Testis (tissue), 3 donors: ENCODE results near the gene VWA1. TPM values are rescaled to one million over a fixed set of nuclear protein-coding genes. Genes with fewer than 3 reads are reported as not detected.
"Not testable (repeated sequence)": the region's sequence is repeated elsewhere in the genome, so short reads cannot be mapped to it uniquely, and the experiment has no call there.

Experiments
- DNase-seq: peaks from one replicate; pipeline ENCODE4 v3.0.0-alpha.2; 2019
- H3K27ac ChIP-seq, 2 donors: fragments of 200-600 bp; sonication (generic); one replicate each; pipeline ENCODE4 v1.5.1; 2019
- H3K27me3 ChIP-seq: fragments of 200-600 bp; sonication (generic); one replicate; pipeline ENCODE4 v1.5.1; 2019
- H3K36me3 ChIP-seq: fragments of 200-600 bp; sonication (generic); one replicate; pipeline ENCODE4 v1.5.1; 2017; ENCODE audit warnings: low read depth; ENCODE audit errors: missing control alignments
- H3K4me1 ChIP-seq: fragments of 200-600 bp; sonication (generic); one replicate; pipeline ENCODE4 v1.5.1; 2019
- H3K4me3 ChIP-seq, 2 donors: fragments of 200-600 bp; sonication (generic); one replicate each; pipeline ENCODE4 v1.5.1; 2017 to 2019
- H3K9me3 ChIP-seq: fragments of 200-600 bp; sonication (generic); one replicate; pipeline ENCODE4 v1.5.1; 2017
- CTCF ChIP-seq, 3 experiments: fragments of 450-650 bp in 2 of 3; fragments of 200-600 bp in 1 of 3; sonication (generic) in 1 of 3; IDR thresholded peaks; one replicate each; pipeline ENCODE4 v1.5.1; 2016 to 2019; ENCODE audit warnings: antibody characterized with exemption in 3 of 3, mild to moderate bottlenecking in 2 of 3, moderate library complexity in 1 of 3
- POLR2A ChIP-seq: fragments of 450-650 bp; IDR thresholded peaks from one replicate; pipeline ENCODE4 v1.6.1; 2017; ENCODE audit warnings: antibody characterized with exemption, mild to moderate bottlenecking, moderate library complexity
- WGBS, 2 donors: methylation state at CpG; one replicate each; pipeline ENCODE4 v1.1.5; 2018; 5-methylcytosine and 5-hydroxymethylcytosine counted together
- intact Hi-C: fragments of 100-400 bp; cut with DNase I; formaldehyde crosslinking; loops from one replicate; pipeline ENCODE4 v1.15.1; 2023; ENCODE audit warnings: low total_unique reads
- polyA plus RNA-seq: library from polyadenylated mRNA; stranded (reverse); fragments of 350-450 nt; fragmentation: Illumina TruSeq; extraction: RNeasy Lipid Tissue Mini Kit (QIAGEN cat#74804); gene quantifications from one replicate; pipeline ENCODE4 v1.2.3, GENCODE V29; 2014; ENCODE audit warnings: low read depth, low replicate concordance; ENCODE audit not compliant: insufficient read depth
- total RNA-seq, 2 donors: library from RNA; depleted of rRNA; stranded (reverse); fragments of >200 nt; gene quantifications; one replicate each; pipeline ENCODE4 v1.2.3, GENCODE V29; 2016

VWA1 gene
- total and polyA plus RNA-seq, 3 donors from 2014 or later: 46.6 to 90.6 (median 64.0) TPM

GRCh38 chr1:1399872-1400575, 35.5 kb upstream of the VWA1 start:
- Histone ChIP-seq H3K36me3 (no peaks in the 10 kb centered on the region), H3K27ac (peak overlapping the region; percentile 4 to 86), H3K4me1 (peaks cover 18% of the 10 kb centered on the region), H3K27me3 (no peaks in the 10 kb centered on the region), H3K9me3 (no peaks in the 10 kb centered on the region), H3K4me3 (peak overlapping the region; percentile 93 to 100)
- 5 to 8% methylated on average over 17 to 34 of the region's 34 CpGs for WGBS, 2 donors
- TF ChIP-seq CTCF (IDR thresholded peaks at IDR 0.05): no peak
- TF ChIP-seq POLR2A: no peak
- intact Hi-C loops: no loop called here
- no peak for DNase-seq

GRCh38 chr1:1400576-1401456, 34.7 kb upstream of the VWA1 start:
- TF ChIP-seq POLR2A: no peak
- TF ChIP-seq CTCF (IDR thresholded peaks at IDR 0.05): no peak
- WGBS, 2 donors: 59 to 67% methylated on average over 21 to 22 of the region's 22 CpGs
- Histone ChIP-seq H3K9me3 (no peaks in the 10 kb centered on the region), H3K27me3 (no peaks in the 10 kb centered on the region), H3K4me3 (no peak overlapping the region), H3K27ac (no peak overlapping the region), H3K36me3 (no peaks in the 10 kb centered on the region), H3K4me1 (peaks cover 21% of the 10 kb centered on the region)
- intact Hi-C loops: no loop called here
- no peak for DNase-seq

- no peaks in the 10 kb centered on the region for H3K36me3 ChIP-seq
- TF ChIP-seq CTCF (IDR thresholded peaks at IDR 0.05) (no peak), POLR2A (no peak)
- H3K4me1 ChIP-seq: peaks cover 28% of the 10 kb centered on the region
- H3K9me3 ChIP-seq: no peaks in the 10 kb centered on the region
- no peak overlapping the region for H3K4me3 ChIP-seq
- no peaks in the 10 kb centered on the region for H3K27me3 ChIP-seq
- DNase-seq: no peak
- no peak overlapping the region for H3K27ac ChIP-seq
- WGBS, 2 donors: 83 to 88% methylated on average over 7 of the region's 7 CpGs
- intact Hi-C loops: no loop called here
Observed at GRCh38 chr1:1401457-1402010, 34.0 kb upstream of the VWA1 start.

GRCh38 chr1:1402072-1402900, 33.2 kb upstream of the VWA1 start:
- TF ChIP-seq CTCF (IDR thresholded peaks at IDR 0.05) (peak; percentile 18 to 47 (median 36)), POLR2A (no peak)
- Histone ChIP-seq H3K27me3 (no peaks in the 10 kb centered on the region), H3K4me3 (no peak overlapping the region), H3K9me3 (no peaks in the 10 kb centered on the region), H3K4me1 (peaks cover 28% of the 10 kb centered on the region), H3K36me3 (no peaks in the 10 kb centered on the region), H3K27ac (no peak overlapping the region)
- intact Hi-C loops: no loop called here
- 68 to 75% methylated on average over 16 to 20 of the region's 20 CpGs for WGBS, 2 donors
- DNase-seq: no peak

GRCh38 chr1:1402901-1403392, 32.5 kb upstream of the VWA1 start:
- H3K9me3 ChIP-seq, H3K27me3 ChIP-seq, H3K36me3 ChIP-seq, H3K27ac ChIP-seq, DNase-seq, intact Hi-C loops, H3K4me3 ChIP-seq: not testable (repeated sequence)
- peaks cover 23% of the 10 kb centered on the region for H3K4me1 ChIP-seq
- WGBS, 2 donors: 79 to 83% methylated on average over 9 of the region's 9 CpGs
